ENCODE measurements around the gene CA7.
"Not testable (repeated sequence)": the region's sequence is repeated elsewhere in the genome, so short reads cannot be mapped to it uniquely, and the experiment has no call there.

Gene CA7

GRCh38 chr16:66895999-66896398, 51.8 kb downstream of the CA7 start:
- no peak for DNase-seq (ENCODE audit: extremely low read depth in 1 of 2, low read depth in 1 of 2)

- DNase-seq (ENCODE audit: extremely low read depth in 1 of 2, low read depth in 1 of 2), result not testable (repeated sequence)
Observed at GRCh38 chr16:66896682-66897081, 52.5 kb downstream of the CA7 start.

- DNase-seq (ENCODE audit: extremely low read depth in 1 of 2, low read depth in 1 of 2), result no peak
Observed at GRCh38 chr16:66898207-66898606, 54.0 kb downstream of the CA7 start.

GRCh38 chr16:66898933-66899309, 54.7 kb downstream of the CA7 start:
- no peak for DNase-seq (ENCODE audit: extremely low read depth in 1 of 2, low read depth in 1 of 2)

- no peak for DNase-seq (ENCODE audit: extremely low read depth in 1 of 2, low read depth in 1 of 2)
Observed at GRCh38 chr16:66899310-66899944, 55.2 kb downstream of the CA7 start.

GRCh38 chr16:66899945-66900710, 55.9 kb downstream of the CA7 start:
- no peak for DNase-seq (ENCODE audit: extremely low read depth in 1 of 2, low read depth in 1 of 2)

- no peak for DNase-seq (ENCODE audit: extremely low read depth in 1 of 2, low read depth in 1 of 2)
Observed at GRCh38 chr16:66900721-66901441, 56.7 kb downstream of the CA7 start.

GRCh38 chr16:66901626-66902025, 57.4 kb downstream of the CA7 start:
- no peak for DNase-seq (ENCODE audit: extremely low read depth in 1 of 2, low read depth in 1 of 2)

GRCh38 chr16:66902648-66903543, 58.7 kb downstream of the CA7 start:
- no peak for DNase-seq (ENCODE audit: extremely low read depth in 1 of 2, low read depth in 1 of 2)

Data from stimulated activated CD8-positive, alpha-beta memory T cell treated with anti-CD3 and anti-CD28 coated beads, Interleukin-7, amount 100 ng/mL, for 48 hours (primary cell).